Stromal cell of bone marrow (primary cell): Measurements from ENCODE around the gene ARHGEF17.

ENCODE experiments used
- DNase-seq: peaks from one replicate; pipeline ENCODE4 v3.0.0-alpha.2; 2012; ENCODE audit warnings: low read depth

The ARHGEF17 gene

GRCh38 chr11:73382183-73382582 is 74.1 kb downstream of the ARHGEF17 start:
- DNase-seq, result no peak

DNA sequence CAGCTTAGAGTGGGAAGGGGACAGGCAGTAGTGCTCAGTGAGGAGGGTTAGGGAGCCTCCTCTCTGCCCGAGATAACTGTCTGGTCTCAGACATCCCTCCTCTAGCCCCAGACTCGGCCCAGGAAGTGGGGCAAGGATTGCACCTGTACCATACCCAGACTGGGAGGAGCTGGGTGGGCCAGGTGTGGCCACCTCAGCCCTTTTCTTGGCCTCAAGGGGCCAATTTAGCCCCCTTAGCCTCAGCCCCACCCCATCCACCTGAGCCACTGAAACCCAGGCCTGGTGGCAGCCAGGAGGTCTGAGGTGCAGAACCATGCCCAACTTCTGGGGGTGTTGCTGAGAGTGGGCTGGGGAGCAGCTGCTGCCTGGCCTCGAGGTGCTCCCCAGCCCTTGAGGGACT is 74.7 kb downstream of the ARHGEF17 start:
- no peak for DNase-seq

- DNase-seq, result no peak
Observed at GRCh38 chr11:73383249-73384124, 75.4 kb downstream of the ARHGEF17 start.

GRCh38 chr11:73384125-73384441 is 76.0 kb downstream of the ARHGEF17 start:
- DNase-seq, result no peak

DNA sequence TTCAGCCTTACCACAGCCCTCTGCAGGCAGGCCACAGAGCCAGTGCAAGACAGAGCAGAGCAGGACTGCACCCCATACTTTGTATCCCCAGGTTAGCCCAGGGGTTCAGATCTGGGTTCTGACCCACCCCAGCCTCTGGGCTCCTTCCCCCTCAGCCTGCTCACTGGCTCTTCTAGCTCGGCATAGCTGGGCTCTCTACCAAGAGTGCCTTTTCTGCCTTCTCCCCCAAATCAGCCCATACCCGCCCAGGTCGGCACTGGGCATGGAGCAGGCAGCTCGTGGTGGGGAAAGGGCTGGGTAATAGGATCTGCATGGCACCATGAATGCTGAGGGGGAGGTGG is 76.4 kb downstream of the ARHGEF17 start:
- DNase-seq, result no peak

DNA sequence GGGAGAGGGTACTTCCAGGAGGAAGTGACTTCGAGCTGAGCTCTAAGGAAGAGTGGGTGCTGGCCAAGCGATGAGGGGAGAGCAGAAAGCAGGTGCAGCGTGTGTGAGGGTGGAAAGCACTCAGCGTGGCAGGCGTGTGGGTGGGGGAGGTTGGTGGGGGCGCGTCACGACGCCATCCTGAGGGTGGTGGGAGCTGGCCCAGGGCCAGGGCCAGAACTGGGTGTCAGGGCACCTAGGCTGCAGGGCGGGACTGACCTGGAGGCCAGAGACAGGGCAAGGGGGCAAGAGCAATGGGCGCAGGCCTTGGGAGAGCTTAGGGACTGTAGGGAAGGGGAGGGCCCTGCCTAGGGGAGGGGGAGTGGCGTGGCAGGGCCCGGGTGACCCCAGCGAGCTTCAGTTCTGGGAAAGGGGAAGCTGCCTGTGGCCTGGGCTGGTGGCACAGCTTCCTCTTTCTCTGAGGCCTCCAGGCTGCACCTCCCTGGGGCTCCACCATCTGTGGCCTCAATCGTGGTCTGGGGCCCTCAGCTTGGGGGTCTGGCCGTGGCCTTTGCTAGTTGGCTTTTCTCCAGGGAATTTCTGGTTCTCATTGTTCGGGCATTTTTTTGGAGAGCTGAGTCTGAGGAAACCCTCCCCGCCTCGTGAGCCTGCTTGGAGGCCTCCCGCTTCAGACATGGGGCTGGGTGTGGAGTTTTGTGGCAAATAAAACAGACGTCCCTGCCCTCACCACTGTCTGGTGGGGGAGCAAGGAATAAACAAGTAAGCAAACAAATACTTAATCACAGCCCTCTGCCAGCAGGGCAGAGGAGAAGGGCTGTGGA is 77.0 kb downstream of the ARHGEF17 start:
- DNase-seq, result no peak

GRCh38 chr11:73386016-73386415 is 77.9 kb downstream of the ARHGEF17 start:
- DNase-seq, result no peak

DNA sequence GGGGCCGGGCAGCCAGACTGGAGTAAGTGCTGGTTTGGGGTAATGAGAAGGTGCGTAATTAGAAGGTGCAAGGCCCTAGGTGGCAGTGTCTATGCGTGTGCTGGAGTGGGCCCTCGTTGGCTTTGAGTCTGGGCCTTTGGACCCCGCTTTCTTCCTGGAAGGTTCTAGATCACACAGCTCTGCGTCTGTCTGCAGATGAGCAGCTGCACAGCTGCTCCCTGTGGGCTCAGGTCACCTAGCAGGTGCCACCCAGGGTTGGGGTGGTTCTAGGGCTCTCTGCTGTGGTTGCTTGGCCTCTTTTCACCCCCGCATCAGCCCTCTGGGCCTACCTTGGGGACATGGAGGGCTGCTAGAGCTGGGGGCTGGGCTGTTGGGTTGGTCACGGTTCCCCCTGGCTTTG is 78.5 kb downstream of the ARHGEF17 start:
- no peak for DNase-seq

DNA sequence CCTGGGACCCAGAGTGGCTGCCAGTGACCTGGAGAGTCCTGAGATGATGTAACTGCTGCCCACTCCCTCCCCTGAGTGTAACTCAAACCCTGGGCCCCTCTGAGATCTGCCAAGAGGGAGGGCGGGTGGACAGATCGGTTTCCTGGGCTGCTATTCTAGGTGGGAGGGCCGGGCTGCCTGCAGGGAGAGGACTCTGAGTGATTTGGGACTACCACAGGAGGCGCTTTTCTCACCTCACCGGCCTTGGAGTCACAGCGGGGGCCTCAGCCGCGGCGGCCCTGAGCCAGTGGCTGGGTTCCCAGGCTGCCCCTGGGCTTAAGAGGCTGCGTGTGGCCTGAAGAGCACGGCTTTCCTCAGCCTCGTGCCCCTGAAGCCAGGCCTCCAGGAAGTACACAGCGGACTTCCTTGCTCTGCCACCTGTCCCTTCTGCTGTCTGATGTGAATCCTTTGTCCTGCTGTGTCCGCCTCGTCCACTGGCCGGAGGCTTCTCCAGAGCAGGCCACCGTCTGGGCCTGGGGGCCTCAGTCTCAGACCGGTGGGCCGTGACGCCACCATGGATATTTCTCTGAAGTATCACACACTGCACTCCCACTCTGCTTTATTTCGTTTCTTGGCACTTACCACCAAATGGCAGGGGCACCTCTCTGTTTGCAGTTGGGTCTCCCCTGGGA is 79.7 kb downstream of the ARHGEF17 start:
- no peak for DNase-seq

- DNase-seq, result no peak
Observed at GRCh38 chr11:73388265-73389133, 80.4 kb downstream of the ARHGEF17 start.

GRCh38 chr11:73389134-73389525 is 81.1 kb downstream of the ARHGEF17 start:
- no peak for DNase-seq

DNA sequence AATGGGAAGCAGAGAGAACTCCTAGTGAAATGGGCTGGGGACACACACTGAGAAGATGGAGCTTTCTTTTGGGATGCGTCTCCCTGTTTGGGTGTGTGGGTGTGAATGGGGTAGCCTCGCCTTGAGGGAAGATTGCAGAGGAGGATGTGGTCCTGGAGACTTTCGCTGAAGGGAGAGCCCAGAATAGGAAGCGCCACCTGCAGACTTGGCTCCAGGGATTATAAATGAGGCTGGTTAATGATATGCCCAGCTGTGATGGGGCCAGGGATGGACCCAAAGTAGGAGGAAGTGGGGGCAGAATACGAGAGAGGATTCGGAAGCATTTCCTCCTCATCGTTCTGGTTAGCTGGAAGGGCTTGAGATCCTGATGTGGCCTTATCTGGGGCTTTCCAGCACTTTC is 81.8 kb downstream of the ARHGEF17 start:
- no peak for DNase-seq

GRCh38 chr11:73390601-73391565 is 82.8 kb downstream of the ARHGEF17 start:
- no peak for DNase-seq

GRCh38 chr11:73391665-73392064 is 83.6 kb downstream of the ARHGEF17 start:
- DNase-seq, result no peak

GRCh38 chr11:73392108-73393010 is 84.3 kb downstream of the ARHGEF17 start:
- DNase-seq, result no peak

- no peak for DNase-seq
Observed at GRCh38 chr11:73393011-73393380, 84.9 kb downstream of the ARHGEF17 start.

- peak; percentile 52 for DNase-seq
Observed at GRCh38 chr11:73393479-73394415, 85.7 kb downstream of the ARHGEF17 start.

GRCh38 chr11:73394416-73395296 is 86.6 kb downstream of the ARHGEF17 start:
- no peak for DNase-seq
